Measurements from ENCODE around the gene PLCXD3.

Gene PLCXD3

DNA sequence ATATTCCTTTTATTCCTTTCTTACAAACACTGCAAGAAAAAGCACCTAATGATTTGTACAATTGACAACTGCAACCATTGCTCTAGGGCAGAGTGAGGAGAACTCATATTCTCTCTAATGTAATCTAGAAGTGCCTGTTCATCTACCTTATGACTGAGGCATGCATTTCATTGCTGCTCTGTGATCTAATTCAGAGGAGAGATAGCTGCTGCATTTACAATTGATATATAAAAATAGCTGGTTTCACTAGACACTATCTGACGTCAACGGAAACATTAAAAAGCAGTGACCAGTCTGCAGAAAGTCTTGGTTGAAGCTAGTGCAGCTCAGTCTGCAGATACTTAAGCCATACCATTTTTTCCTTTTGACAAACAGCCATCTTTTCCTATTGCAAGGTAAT is 224.2 kb downstream of the PLCXD3 start:
- no peak overlapping the region for H3K4me3 ChIP-seq (ENCODE audit: low read depth, low read length)
- TF ChIP-seq, protein P1, sequence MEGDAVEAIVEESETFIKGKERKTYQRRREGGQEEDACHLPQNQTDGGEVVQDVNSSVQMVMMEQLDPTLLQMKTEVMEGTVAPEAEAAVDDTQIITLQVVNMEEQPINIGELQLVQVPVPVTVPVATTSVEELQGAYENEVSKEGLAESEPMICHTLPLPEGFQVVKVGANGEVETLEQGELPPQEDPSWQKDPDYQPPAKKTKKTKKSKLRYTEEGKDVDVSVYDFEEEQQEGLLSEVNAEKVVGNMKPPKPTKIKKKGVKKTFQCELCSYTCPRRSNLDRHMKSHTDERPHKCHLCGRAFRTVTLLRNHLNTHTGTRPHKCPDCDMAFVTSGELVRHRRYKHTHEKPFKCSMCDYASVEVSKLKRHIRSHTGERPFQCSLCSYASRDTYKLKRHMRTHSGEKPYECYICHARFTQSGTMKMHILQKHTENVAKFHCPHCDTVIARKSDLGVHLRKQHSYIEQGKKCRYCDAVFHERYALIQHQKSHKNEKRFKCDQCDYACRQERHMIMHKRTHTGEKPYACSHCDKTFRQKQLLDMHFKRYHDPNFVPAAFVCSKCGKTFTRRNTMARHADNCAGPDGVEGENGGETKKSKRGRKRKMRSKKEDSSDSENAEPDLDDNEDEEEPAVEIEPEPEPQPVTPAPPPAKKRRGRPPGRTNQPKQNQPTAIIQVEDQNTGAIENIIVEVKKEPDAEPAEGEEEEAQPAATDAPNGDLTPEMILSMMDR (IDR thresholded peaks at IDR 0.05; ENCODE audit: low read depth, low read length, missing control alignments), result no peak
- DNase-seq (ENCODE audit: low read depth), result no peak

DNA sequence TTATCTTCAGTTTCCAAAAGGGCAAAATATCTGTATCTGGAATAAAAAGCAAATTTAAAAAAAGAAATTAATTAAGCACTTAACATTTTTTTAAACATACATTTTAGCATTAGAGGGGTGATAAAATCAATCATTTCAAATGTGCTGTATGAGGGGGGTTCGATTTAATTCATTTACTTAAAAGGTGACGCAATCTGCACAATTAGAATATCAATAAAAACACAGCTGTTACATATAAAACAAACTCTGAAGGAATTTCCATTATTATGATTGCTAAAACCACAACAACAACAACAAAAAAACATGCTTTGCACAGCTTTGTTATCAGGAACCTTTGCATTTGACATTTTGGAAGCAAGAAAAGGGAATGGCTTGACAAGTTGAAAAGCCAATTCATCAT is 225.5 kb downstream of the PLCXD3 start:
- H3K4me3 ChIP-seq (ENCODE audit: low read depth, low read length), result no peak overlapping the region
- TF ChIP-seq, protein P1 (IDR thresholded peaks at IDR 0.05; ENCODE audit: low read depth, low read length, missing control alignments), result no peak
- DNase-seq (ENCODE audit: low read depth), result no peak

DNA sequence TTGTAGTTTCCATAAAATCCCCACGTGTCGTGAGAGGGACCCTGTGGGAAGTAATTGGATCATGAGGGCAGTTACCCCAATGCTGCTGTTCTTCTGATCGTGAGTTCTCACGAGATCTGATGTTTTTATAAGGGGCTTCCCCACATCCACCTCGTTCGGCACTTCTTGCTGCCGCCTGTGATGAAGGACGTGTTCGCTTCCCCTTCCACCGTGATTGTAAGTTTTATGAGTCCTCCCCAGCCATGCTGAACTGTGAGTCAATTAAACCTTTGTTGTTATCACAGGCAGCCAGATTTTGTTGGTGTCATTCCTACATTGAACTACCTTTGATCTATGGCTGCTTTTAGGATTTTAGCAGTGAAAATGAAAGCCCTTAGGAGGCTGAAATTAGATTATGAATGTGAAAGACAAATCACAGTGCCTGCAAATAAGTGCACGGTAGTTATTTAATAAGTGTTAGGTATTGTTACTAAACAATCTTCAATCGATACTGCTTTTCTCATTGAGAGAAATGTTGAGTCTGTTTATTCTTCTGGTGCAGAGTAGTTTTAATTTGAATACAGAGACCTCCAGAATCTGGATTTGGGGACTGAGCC is 229.1 kb downstream of the PLCXD3 start:
- DNase-seq (ENCODE audit: low read depth), result no peak
- TF ChIP-seq, protein P1 (IDR thresholded peaks at IDR 0.05; ENCODE audit: low read depth, low read length, missing control alignments), result no peak
- no peak overlapping the region; the same call in 1 of the 2 replicates for H3K4me3 ChIP-seq (ENCODE audit: low read depth, low read length)

DNA sequence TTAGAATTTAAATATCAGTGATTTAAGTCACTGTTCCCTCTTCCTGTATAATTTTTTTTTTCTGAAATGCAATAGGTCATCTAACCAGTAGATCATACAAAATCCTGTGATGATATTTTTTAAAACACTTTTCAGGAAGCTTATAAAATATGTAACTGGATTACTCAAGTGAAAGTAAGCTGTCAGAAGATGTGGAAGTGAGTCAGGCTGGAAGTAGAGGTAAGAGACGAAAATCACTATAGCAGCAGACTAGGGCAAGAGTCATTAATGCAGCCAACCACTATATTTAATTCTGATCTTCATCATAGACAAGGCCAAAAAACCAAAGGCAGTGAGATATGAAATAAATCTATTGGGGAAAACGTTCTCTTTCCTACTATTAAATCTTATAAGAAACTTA is 231.4 kb downstream of the PLCXD3 start:
- DNase-seq (ENCODE audit: low read depth), result no peak
- TF ChIP-seq, protein P1 (IDR thresholded peaks at IDR 0.05; ENCODE audit: low read depth, low read length, missing control alignments), result no peak
- no peak overlapping the region for H3K4me3 ChIP-seq (ENCODE audit: low read depth, low read length)

DNA sequence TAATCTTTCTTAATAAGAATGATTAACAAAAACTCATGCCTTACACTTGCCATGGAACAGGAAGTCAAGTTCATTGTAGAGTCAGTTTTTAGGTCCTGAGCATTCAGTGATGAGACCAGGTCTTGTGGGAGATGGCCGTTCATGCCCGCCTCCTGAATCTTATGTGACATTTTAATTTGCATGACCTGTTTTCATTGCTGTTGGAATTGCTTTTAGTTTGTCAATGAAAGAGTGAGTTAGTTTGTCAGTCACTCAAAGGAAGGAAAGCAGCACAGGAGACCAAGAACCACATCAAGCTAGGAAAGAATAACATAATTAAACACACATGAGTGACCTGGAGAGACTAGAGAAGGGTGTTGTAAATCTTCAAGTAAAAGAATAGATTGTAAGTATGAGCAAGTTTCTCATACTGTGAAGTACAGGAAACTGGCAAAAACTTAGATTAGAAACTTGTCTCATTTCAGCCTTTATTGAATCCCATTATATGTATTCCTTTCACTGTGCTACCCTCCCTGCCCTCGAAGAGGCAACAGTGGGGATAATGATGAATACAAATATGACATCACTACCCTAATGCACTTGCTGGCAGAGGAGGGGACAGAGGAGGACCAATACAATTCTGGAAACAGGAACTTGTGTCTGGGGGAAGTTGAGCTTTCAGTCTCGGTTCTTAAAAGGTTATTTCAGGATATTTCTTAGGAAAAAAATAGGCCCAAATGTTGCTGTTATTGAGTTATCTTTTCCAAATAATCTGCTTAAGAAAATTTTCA is 232.7 kb downstream of the PLCXD3 start:
- H3K4me3 ChIP-seq (ENCODE audit: low read depth, low read length), result no peak overlapping the region
- DNase-seq (ENCODE audit: low read depth), result no peak
- TF ChIP-seq, protein P1 (IDR thresholded peaks at IDR 0.05; ENCODE audit: low read depth, low read length, missing control alignments), result no peak

DNA sequence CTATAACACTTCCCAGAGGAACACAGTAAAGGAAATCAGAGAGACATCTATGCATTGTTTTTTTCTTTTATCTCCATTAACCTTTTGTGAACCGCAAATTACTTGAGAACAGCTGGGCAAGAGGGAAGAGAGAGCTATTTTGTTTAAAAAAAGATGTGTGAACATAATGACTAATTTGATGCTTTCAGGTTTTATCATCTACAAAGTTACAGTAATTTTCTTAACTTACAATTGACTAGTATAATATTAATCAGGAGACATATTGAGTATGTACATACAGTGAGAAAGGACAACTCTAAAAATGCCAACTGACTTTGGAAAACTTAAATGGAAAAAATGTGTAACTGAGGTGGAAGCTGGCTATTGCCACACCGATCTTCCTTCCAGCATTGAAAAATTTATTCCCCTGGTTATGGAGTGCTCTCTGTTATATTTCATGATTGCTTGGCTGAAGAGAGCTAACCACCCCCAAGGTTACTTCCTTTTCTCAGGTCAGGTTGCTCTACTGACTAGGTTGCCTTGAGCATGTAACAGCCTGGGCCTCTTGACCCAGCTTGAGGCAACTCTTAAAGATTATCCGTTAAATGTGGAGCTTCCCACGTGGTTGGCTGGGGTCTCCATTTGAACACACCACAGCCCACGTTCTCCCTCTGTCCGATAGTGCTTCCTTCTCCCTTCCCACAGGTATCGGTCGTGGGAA is 234.4 kb downstream of the PLCXD3 start:
- TF ChIP-seq, protein P1 (IDR thresholded peaks at IDR 0.05; ENCODE audit: low read depth, low read length, missing control alignments), result no peak
- H3K4me3 ChIP-seq (ENCODE audit: low read depth, low read length), result no peak overlapping the region

More for the DNA sequence above, 234.4 kb downstream of the PLCXD3 start:
- no peak for DNase-seq (ENCODE audit: low read depth)

Measured in GM12864 (cell line).